Natural killer cell treated with Interleukin-12 subunit alpha and Interleukin-12 subunit beta and Interleukin-15 and Interleukin-18, amount 100 ng/mL, for 72 hours (primary cell): ENCODE results near the gene COQ4. TPM values are rescaled to one million over a fixed set of nuclear protein-coding genes. Genes with fewer than 3 reads are reported as not detected.
A peak's percentile ranks its signal among the peaks of the same experiment; 100 is the strongest.
"Not testable (repeated sequence)": the region's sequence is repeated elsewhere in the genome, so short reads cannot be mapped to it uniquely, and the experiment has no call there.

ENCODE experiments used
- ATAC-seq, 2 donors: fragments of 150-1000 bp; cut with Tn5 transposase in 1 of 2; sonication (Bioruptor Pico), chemical (Tn5 transposase) in 1 of 2; 2 replicates each; pipeline ENCODE4 v1.10.0; 2021
- DNase-seq: peaks from one replicate; pipeline ENCODE4 v3.0.0; 2022; ENCODE audit warnings: low spot score
- H3K27ac Mint-ChIP-seq, 2 donors: 1 replicate in 1 of 2; 2 replicates in 1 of 2; pipeline ENCODE4 v1.8.0; 2022; ENCODE audit warnings: mixed read lengths in 2 of 2, mild to moderate bottlenecking in 1 of 2, moderate library complexity in 1 of 2
- H3K27me3 Mint-ChIP-seq, 2 donors: 1 replicate in 1 of 2; 2 replicates in 1 of 2; pipeline ENCODE4 v1.8.0; 2022; ENCODE audit warnings: mixed read lengths in 2 of 2
- H3K36me3 Mint-ChIP-seq: one replicate; pipeline ENCODE4 v1.8.0; 2022; ENCODE audit warnings: mixed read lengths
- H3K4me1 Mint-ChIP-seq, 2 donors: 1 replicate in 1 of 2; 2 replicates in 1 of 2; pipeline ENCODE4 v1.8.0; 2022; ENCODE audit warnings: low read depth in 2 of 2, mixed read lengths in 2 of 2, mild to moderate bottlenecking in 1 of 2
- H3K4me3 Mint-ChIP-seq: one replicate; pipeline ENCODE4 v1.8.0; 2022; ENCODE audit warnings: mixed read lengths
- H3K9me3 Mint-ChIP-seq: 2 replicates; pipeline ENCODE4 v1.8.0; 2022; ENCODE audit warnings: mixed read lengths
- total RNA-seq, 2 donors: library from RNA; stranded (reverse); gene quantifications; one replicate each; pipeline ENCODE4 v1.2.3, GENCODE V29; 2022

The COQ4 gene
- total RNA-seq, 2 donors from 2014 or later: 39.6 to 65.7 TPM

- DNase-seq: no peak
- peak overlapping the region; percentile 88 for H3K4me3 Mint-ChIP-seq
- H3K27me3 Mint-ChIP-seq: no peaks in the 10 kb centered on the region
- no peaks in the 10 kb centered on the region for H3K9me3 Mint-ChIP-seq
- no peaks in the 10 kb centered on the region for H3K36me3 Mint-ChIP-seq
- no peak for ATAC-seq
- H3K4me1 Mint-ChIP-seq: peaks cover 10 to 24% of the 10 kb centered on the region in 2 donors
- peak overlapping the region; percentile 89 to 96 for H3K27ac Mint-ChIP-seq
Measured at GRCh38 chr9:128321343-128321742, 1.3 kb upstream of the COQ4 start.

- Mint-ChIP-seq H3K27me3 (no peaks in the 10 kb centered on the region), H3K36me3 (no peaks in the 10 kb centered on the region), H3K4me1 (peaks cover 10 to 24% of the 10 kb centered on the region in 2 donors), H3K27ac (peak overlapping the region; percentile 89 to 96), H3K4me3 (peak overlapping the region; percentile 88), H3K9me3 (no peaks in the 10 kb centered on the region)
- ATAC-seq (peak in 1 of 2 donors; percentile 1), DNase-seq (no peak)
Measured at GRCh38 chr9:128321879-128322403, 698 bp upstream of the COQ4 start.

DNA sequence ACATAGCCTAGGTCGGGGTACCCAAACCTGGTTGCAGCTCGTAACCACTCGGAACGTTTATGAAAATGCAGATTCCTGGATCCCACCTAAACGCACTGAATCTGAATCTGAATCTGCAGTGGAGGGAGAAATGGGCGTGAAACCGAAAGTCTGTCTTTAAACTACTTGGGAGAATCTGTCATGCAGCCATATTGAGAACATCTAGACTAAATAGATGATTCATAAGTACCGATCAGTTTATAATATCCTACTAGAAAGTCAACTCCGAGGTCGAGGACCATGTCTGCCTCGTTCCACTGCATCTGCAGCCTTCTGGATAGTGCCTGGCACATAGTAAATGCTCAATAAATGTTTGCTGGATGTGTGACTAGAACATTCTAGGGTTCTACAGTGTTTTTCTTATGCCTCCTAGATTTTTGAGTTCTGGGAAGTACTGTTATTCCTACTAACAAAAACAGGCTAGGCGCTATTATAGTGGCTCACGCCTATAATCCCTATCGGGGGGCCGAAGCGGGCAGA lies 632 bp downstream of the COQ4 start:
- H3K36me3 Mint-ChIP-seq: no peaks in the 10 kb centered on the region
- H3K27ac Mint-ChIP-seq: peak overlapping the region; percentile 89 to 96
- peak overlapping the region; percentile 88 for H3K4me3 Mint-ChIP-seq
- DNase-seq: no peak
- H3K9me3 Mint-ChIP-seq: no peaks in the 10 kb centered on the region
- peak in 1 of 2 donors; percentile 7 for ATAC-seq
- H3K27me3 Mint-ChIP-seq: no peaks in the 10 kb centered on the region
- peaks cover 10 to 24% of the 10 kb centered on the region in 2 donors for H3K4me1 Mint-ChIP-seq

DNA sequence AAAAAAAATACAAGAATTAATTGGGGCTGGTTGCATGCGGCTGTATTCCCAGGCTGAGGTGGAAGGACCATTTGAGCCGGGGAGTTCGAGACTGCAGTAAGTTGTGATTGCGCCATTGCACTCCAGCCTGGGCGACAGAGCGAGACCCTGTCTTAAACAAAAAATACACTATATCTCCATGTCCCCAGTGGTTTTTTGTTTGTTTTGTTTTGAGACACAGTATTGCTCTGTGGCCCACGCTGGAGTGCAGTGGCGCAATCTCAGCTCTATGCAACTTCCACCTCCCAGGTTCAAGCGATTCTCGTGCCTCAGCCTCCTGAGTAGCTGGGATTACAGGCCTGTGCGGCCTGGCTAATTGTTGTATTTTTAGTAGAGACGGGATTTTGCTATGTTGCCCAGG lies 1.2 kb downstream of the COQ4 start:
- no peak for DNase-seq
- Mint-ChIP-seq H3K27ac (peak overlapping the region; percentile 89 to 96), H3K4me1 (peaks cover 10 to 24% of the 10 kb centered on the region in 2 donors), H3K27me3 (no peaks in the 10 kb centered on the region), H3K9me3 (no peaks in the 10 kb centered on the region), H3K36me3 (no peaks in the 10 kb centered on the region), H3K4me3 (peak overlapping the region; percentile 88)
- ATAC-seq: no peak

DNA sequence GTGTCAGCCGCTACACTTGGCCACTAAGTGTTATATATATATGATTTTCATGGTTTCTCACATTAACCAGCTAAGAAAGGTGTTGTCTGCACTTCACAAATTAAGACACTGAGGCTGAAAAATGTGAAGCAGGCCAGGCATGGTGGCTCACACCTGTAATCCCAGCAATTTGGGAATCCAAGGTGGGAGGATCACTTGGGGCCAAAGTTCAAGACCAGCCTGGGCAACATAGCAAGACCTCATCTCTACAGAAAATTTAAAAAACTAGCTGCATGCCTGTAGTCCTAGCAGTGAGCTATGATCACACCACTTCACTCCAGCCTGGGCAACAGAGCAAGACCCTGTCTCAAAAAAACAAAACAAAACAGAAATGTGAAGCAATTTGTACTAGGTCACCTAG lies 1.8 kb downstream of the COQ4 start:
- Mint-ChIP-seq H3K27me3 (no peaks in the 10 kb centered on the region), H3K4me3 (peak overlapping the region; percentile 88), H3K4me1 (peaks cover 10 to 24% of the 10 kb centered on the region in 2 donors), H3K27ac (peak overlapping the region; percentile 89 to 96), H3K36me3 (no peaks in the 10 kb centered on the region), H3K9me3 (no peaks in the 10 kb centered on the region)
- ATAC-seq: no peak
- no peak for DNase-seq

- ATAC-seq: no peak
- H3K27me3 Mint-ChIP-seq: no peaks in the 10 kb centered on the region
- H3K4me3 Mint-ChIP-seq: no peak overlapping the region
- no peak for DNase-seq
- H3K36me3 Mint-ChIP-seq: no peaks in the 10 kb centered on the region
- no peak overlapping the region for H3K27ac Mint-ChIP-seq
- peaks cover 10 to 24% of the 10 kb centered on the region in 2 donors for H3K4me1 Mint-ChIP-seq
- H3K9me3 Mint-ChIP-seq: no peaks in the 10 kb centered on the region
Measured at GRCh38 chr9:128325629-128326028, 3.0 kb downstream of the COQ4 start.

GRCh38 chr9:128333451-128333869 lies 10.8 kb downstream of the COQ4 start:
- no peak for ATAC-seq
- no peak for DNase-seq
- H3K27me3 Mint-ChIP-seq: no peaks in the 10 kb centered on the region
- H3K4me1 Mint-ChIP-seq: no peaks in the 10 kb centered on the region
- H3K4me3 Mint-ChIP-seq: no peak overlapping the region
- H3K27ac Mint-ChIP-seq: no peak overlapping the region
- no peaks in the 10 kb centered on the region for H3K9me3 Mint-ChIP-seq
- H3K36me3 Mint-ChIP-seq: no peaks in the 10 kb centered on the region

DNA sequence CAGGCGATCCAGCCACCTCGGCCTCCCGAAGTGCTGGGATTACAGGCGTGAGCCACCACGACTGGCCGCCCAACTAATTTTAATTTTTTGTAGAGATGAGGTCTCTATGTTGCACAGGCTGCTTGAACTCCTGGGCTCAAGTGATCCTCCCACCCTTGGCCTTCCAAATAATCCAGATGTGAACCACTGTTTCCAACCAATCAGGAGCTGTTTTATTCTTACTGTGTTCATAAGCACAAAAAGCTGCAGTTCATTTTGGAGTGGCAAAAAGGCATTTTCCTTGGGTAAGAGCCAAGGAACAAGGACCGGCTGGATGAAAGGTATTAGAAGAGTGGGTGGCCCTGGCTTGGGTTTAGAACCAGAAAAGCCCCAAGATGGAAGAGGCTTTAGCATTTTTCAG lies 12.5 kb downstream of the COQ4 start:
- no peak for ATAC-seq

DNA sequence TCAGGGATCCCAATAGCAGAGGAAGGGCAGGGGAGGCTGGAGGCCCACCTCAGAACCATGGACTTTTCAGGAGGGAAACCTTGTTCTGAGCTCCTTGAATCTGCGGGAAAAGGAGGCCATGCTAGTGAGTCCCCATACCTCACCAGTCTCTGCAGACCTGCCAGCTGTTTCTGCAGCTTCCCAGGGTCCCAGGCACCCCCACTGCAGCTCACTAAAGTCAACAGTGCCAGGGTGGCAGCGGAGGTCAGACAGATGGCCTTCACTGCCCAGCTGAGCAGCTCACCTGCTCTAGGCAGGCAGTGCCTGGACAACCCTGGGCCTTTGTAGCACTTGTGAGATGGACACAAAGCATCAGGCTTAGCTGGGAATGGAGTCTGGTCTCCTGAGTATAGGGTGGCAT lies 13.3 kb downstream of the COQ4 start:
- Mint-ChIP-seq H3K9me3 (no peaks in the 10 kb centered on the region), H3K4me1 (no peaks in the 10 kb centered on the region), H3K27me3 (no peaks in the 10 kb centered on the region), H3K36me3 (no peaks in the 10 kb centered on the region), H3K27ac (no peak overlapping the region), H3K4me3 (no peak overlapping the region)
- DNase-seq: no peak
- ATAC-seq: no peak

More for the DNA sequence above, 12.5 kb downstream of the COQ4 start:
- H3K9me3 Mint-ChIP-seq: no peaks in the 10 kb centered on the region
- no peaks in the 10 kb centered on the region for H3K4me1 Mint-ChIP-seq
- H3K27ac Mint-ChIP-seq: no peak overlapping the region
- H3K4me3 Mint-ChIP-seq: no peak overlapping the region
- H3K27me3 Mint-ChIP-seq: no peaks in the 10 kb centered on the region
- no peak for DNase-seq
- no peaks in the 10 kb centered on the region for H3K36me3 Mint-ChIP-seq

- Mint-ChIP-seq H3K4me1 (peaks cover 5 to 7% of the 10 kb centered on the region in 2 donors), H3K9me3 (no peaks in the 10 kb centered on the region), H3K27me3 (no peaks in the 10 kb centered on the region), H3K27ac (no peak overlapping the region), H3K36me3 (no peaks in the 10 kb centered on the region), H3K4me3 (no peak overlapping the region)
- no peak for DNase-seq
- ATAC-seq: no peak
Measured at GRCh38 chr9:128337936-128338335, 15.3 kb downstream of the COQ4 start.

DNA sequence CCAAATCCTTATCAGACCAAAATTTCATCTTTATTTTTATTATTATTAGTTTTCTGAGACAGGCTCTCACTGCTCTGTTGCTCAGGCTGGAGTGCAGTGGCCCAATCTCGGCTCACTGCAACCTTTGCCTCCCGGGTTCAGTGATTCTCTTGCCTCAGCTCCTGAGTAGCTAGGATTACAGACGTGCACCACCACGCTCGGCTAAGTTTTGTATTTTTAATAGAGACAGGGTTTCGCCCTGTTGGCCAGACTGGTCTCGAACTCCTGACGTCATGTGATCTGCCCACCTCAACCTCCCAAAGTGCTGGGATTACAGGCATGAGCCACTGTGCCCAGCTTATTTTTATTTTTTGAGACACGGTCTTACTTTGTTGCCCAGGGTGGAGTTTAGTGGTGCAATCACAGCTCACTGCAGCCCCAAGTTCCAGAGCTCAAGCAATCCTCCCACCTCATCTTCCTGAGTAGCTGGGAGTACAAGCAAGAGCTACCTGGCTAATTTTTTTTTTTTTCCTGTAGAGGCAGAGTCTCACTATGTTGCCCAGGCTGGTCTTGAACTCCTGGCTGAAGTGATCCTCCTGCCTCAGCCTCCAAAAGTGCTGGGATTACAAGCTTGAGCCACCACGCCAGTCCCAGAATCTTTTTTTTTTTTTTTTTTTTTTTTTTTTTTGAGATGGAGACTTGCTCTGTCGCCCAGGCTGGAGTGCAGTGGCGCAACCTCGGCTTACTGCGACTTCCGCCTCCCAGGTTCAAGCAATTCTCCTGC lies 16.4 kb downstream of the COQ4 start:
- Mint-ChIP-seq H3K27ac (peak overlapping the region in 1 of 2 donors; percentile 51), H3K4me3 (peak overlapping the region; percentile 73)
- not testable (repeated sequence) for H3K4me1 Mint-ChIP-seq, H3K27me3 Mint-ChIP-seq, H3K9me3 Mint-ChIP-seq, H3K36me3 Mint-ChIP-seq, ATAC-seq, DNase-seq

GRCh38 chr9:128339761-128340690 lies 17.4 kb downstream of the COQ4 start, which contains the start of gene SLC27A4:
Gene SLC27A4 (plus strand): TSS chr9:128340527. CDS start chr9:128343133, 2,606 bp downstream.
- peak; percentile 96 to 97 for ATAC-seq
- peak within 1 kb of the TSS; percentile 93 for H3K4me3 Mint-ChIP-seq
- H3K9me3 Mint-ChIP-seq: no peaks in the 10 kb centered on the region
- peak within 1 kb of the TSS; percentile 72 to 79 for H3K27ac Mint-ChIP-seq
- H3K4me1 Mint-ChIP-seq: peaks cover 5 to 7% of the 10 kb centered on the region in 2 donors
- H3K36me3 Mint-ChIP-seq: no peaks in the 10 kb centered on the region
- no peaks in the 10 kb centered on the region for H3K27me3 Mint-ChIP-seq
- DNase-seq: peak; percentile 87

- Mint-ChIP-seq H3K9me3 (no peaks in the 10 kb centered on the region), H3K4me3 (peak overlapping the region; percentile 93), H3K4me1 (peaks cover 5 to 7% of the 10 kb centered on the region in 2 donors), H3K36me3 (no peaks in the 10 kb centered on the region), H3K27ac (peak overlapping the region; percentile 72 to 79), H3K27me3 (no peaks in the 10 kb centered on the region)
- ATAC-seq: no peak
- DNase-seq: no peak
Measured at GRCh38 chr9:128340691-128341434, 18.2 kb downstream of the COQ4 start.
